GM19239 (cell line): Measurements from ENCODE around the gene ASB15.
"Not testable (repeated sequence)": the region's sequence is repeated elsewhere in the genome, so short reads cannot be mapped to it uniquely, and the experiment has no call there.

Experiments
- DNase-seq: peaks from one replicate; pipeline ENCODE4 v3.0.0; 2011; ENCODE audit warnings: low spot score; ENCODE audit not compliant: insufficient read length
- FAIRE-seq: peaks from 2 replicates; lab custom pipeline; 2011; peaks lifted over from hg19 to GRCh38; lab: Jason Lieb, UNC

ASB15 gene

DNA sequence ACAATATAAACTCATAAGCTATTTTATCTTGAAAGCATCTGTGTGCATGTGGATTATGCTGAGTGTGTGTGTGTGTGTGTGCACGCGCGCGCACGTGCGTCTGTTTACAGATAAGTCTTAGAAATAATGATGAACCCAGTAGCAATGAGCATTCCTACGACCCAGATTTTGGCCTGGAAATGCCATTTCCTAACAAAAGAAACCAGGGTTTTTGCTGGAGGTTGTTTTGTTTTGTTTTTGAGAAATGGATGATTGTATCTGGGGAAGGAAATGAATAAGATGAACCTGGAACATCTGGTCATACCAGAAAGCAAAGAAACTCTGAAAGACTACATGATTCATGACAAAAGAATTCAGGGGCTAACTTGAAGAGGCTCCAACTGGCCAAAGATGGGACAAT, 31.9 kb downstream of the ASB15 start:
- FAIRE-seq = no peak

DNA sequence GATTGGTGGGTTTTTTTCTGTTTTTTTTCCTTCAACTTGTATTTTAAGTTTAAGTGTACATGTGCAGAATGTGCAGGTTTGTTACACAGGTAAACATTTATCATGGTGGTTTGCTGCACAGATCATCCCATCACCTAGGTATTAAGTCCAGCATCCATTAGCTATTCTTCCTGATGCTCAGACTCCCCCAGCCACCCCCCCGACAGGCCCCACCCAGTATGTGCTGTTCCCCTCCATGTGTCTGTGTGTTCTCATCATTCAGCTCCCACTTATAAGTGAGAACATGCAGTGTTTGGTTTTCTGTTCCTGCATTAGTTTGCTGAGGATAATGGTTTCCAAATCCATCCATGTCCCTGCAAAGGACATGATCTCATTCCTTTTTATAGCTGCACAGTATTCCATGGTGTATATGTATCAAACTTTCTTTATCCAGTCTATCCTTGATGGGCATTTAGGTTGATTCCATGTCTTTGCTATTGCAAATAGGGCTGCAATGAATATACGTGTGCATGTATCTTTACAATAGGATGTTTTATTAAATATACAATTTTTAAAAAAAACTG, 32.5 kb downstream of the ASB15 start:
- not testable (repeated sequence) for DNase-seq, FAIRE-seq

More for the DNA sequence above, 31.9 kb downstream of the ASB15 start:
- DNase-seq = no peak

DNA sequence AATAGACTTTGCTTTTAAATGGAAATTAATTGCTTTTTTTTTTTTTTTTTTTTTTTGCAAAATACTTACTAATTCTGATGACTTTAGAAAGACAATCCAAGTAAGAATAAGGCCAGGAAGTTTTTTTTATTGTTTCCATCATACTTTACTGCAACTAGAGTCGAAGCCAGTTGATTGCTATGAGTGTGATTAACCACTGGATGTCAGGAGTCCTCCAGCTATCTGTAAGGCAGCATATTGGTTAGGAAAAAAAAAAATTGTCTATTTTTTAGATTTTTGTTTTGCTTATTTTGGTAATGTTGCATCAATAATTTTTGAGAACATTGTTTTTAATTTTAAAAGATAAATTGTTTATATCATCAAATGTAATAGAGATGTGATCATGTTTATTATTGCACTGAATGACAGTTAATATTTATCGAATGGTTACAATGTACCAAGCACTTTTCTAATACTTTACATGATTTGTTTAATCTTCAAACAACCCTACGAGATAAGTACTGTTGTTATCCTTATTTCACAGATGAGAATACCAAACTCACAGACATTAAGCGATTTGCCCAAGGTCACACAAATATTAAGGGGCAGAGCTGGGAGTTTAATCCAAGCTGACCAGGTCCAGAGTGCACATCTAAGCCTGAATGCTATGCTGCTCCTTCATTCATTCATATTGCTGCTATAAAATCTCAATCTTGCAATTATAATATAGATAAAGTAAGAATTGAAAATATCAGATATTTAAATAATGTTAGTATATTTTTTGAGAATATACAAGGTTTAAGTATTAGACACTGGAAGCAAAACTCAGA, 34.1 kb downstream of the ASB15 start:
- DNase-seq (no peak), FAIRE-seq (no peak)

DNA sequence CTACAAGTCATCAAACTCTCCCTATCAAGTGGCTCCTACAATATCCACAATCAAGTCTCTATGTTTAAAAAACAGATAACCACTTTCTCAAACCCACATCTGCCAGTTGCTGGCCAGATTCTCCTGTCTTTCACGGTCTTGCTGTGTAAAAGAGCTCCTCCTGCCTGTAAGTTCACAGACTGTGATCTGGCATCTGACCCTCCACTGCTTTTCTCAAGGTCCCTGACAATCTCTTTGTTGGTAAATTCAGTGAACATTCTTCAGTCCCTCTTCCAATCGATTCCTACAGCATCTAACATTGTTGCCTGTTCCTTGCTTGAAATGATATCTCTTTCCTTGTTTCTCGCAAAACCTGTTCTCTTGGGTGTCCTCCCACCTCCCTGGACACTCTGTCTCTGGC, 35.6 kb downstream of the ASB15 start:
- DNase-seq (no peak), FAIRE-seq (no peak)

DNA sequence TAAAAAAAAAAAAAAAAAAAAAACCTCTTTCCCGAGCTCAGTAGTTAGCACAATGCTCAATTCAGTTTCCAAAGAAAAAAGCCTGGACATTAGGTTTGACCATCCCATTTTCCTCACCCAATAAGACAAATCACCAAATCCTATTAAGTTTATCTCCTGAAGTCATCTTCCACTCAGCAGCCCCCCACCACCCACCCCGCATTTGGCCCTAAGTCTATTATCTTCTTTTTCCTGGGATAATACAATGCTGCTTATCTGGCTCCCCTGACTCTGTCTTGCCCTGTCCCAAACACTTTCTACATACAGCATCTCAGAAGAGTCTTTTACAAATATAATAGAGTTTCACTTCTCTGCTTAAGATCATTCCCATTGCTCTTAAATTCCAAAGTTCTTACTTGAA, 36.3 kb downstream of the ASB15 start:
- DNase-seq = no peak
- FAIRE-seq = no peak

DNA sequence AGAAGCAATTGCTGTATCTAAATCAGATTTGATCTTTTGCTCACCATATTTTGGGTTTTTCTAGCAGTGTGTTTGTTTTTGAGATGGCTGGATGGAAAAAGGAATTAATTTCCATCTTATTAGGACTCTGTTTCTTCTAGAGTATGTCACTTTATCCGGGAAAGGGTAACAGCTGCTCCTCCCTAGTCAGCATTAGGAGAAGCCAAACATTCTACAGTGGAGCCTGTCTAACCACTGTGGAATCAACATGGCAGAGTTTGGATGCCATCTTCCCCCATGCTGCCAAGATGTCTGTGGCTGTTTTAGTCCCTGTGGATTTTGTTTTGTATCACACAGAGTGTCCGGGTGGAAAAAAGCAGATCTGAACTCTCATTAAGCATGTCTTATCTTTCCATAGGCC, 38.0 kb downstream of the ASB15 start:
- FAIRE-seq = no peak
- no peak for DNase-seq

DNA sequence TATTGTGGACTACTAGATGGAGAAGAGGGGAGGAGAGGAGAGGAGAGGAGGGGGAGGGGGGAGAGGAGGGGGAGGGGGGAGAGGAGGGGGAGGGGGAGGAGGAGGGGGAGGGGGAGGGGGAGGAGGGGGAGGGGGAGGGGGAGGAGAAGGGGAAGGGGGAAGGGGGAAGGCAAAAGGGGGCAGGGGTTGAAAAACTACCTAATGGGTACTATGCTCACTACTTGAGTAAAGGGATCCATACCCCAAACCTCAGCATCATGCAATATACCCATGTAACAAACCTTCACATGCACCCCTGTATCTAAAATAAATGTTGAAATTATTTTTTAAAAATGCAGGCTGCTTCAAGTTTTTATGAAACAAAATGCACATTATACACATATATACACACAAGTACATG, 39.0 kb downstream of the ASB15 start:
- DNase-seq (no peak), FAIRE-seq (no peak)

DNA sequence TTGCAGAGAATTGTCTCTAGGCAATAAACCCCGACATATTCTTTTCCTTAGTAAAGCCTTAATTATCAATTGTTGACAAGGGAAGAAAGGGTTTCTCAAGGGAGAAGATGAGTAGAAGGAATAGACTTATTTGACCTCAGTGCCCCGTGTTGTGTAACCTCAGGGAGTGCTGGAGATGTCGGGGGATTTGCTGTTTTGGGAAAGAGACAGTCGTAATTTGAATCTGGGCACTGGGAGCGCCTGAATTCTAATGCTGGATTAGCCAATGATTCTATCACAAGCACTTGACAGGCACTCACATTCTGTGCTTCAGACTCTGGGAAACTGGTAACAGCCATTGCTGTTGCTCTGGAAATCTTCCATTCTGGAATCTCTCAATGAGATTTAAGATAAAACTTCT, 40.3 kb downstream of the ASB15 start:
- no peak for FAIRE-seq
- no peak for DNase-seq

DNA sequence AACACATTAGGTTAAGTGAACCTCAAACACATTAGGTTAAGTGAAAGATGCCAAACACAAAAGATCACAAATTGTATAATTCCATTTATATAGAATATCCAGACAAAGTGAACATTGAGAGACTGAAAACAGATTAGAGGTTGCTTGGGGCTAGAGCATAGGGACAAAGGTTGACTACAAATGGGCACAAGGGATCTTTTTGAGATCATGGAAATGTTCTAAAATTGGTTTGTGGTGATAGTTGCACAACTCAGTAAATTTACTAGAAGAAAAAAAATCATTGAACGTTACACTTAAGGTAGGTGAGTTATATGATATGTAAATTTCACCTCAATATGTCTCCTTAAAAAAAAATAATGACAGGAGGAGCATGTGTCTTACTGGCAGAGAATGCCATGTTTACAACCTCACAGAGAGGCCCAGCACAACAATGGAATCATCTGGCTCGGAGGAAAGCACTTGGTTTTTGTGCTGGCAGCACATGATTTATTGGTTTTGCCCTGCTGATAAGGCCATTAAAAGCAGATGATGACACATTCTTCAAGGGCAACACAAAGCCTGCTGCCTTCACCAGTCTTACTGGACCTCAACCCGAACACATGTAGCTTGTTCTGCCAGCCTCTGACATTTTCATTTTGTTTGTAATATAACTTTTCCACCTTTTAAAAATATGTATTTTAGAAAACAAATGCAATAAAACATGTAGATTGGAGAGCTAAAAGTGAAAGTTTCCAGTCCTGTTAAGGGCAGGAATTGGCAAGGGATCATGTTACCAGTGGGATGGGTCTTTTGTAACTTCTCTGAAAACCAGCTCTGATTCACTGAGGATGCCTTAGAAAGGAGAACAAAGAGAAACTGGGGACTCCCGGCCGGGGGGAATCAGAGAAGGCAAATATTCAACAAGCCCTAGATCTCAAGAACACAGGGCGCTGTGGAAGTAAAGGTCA, 42.1 kb downstream of the ASB15 start:
- DNase-seq (no peak), FAIRE-seq (no peak)

DNA sequence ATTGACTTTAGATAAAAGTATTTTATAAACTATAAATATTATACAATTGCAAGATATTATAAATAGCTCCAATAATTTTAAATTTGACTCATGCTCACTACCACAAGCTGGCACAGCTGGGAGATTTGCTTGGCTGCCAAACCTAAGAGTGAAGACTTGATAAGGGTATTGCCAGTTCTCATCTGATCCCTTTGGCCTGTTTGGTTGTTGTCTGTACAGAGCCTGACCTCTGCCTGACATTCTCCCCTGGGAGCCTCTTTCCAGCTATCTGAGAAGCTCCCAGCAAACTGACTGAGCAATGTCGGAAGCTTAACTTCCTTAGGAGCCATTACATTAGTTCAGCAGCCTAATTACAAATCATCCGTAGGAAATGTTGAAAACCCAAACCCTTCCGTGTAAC, 43.9 kb downstream of the ASB15 start:
- DNase-seq (no peak), FAIRE-seq (no peak)

DNA sequence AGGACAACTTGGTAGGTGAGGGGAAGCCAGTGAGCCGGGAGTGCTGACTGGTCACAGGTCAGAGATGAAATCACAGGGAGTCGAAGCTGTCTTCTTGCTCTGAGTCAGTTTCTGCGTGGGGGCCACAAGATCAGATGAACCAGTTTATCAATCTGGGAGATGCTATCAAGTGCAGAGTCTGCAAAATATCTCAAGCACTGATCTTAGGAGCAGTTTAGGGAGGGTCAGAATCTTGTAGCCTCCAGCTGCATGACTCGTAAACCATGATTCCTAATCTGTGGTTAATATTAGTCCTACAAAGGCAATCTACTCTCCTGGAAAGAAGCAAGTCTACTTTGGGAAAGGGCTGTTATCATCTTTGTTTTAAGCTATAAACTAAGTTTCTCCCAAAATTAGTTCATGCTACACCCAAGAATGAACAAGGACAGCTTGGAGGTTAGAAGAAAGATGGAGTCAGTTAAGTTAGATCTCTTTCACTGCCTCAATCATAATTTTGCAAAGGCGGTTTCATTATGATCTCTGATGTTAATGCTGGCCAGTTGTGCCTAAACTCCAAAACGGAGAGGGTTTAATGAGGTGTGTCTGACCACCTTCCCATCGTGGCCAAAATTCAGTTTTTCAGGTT, 45.6 kb downstream of the ASB15 start:
- no peak for FAIRE-seq

DNA sequence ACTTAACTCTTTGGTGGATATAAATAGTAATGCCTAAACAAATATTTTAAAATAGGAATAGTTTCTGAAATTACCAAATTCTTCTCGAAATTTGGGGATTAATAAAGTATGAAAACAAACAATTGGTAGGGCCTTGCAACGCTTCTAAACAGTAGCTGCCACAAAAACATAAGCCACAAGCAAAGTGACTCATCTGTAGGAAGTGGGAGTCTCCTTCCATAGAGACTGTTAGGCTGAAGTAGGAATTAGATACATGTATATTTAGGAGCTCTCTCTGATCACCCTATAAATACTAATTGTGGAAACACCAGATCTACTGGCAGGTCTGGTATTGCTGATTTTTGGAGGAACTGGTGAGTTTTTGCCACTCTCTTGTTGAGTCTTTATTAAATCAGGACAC, 48.3 kb downstream of the ASB15 start:
- DNase-seq (no peak), FAIRE-seq (no peak)

More for the DNA sequence above, 45.6 kb downstream of the ASB15 start:
- no peak for DNase-seq

DNA sequence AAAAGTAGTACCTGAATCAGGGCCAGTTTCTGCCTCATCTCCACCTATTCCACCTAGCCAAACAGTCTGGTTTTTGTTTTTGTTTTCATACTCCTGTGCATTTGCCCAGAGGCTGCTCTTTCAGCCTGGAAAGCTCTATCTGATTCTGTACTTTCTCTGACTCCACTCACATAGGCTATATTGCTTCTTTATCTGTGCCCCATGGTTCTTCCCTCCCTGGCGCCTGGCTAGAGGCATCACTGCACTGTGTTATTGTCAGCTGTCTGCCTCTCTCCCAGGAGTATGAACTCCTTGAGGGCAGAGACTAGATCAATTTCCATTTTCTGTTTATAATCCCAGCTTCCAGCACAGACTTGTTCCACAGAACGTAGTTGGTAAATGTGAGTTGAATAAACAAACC, 49.0 kb downstream of the ASB15 start:
- FAIRE-seq (no peak), DNase-seq (no peak)

DNA sequence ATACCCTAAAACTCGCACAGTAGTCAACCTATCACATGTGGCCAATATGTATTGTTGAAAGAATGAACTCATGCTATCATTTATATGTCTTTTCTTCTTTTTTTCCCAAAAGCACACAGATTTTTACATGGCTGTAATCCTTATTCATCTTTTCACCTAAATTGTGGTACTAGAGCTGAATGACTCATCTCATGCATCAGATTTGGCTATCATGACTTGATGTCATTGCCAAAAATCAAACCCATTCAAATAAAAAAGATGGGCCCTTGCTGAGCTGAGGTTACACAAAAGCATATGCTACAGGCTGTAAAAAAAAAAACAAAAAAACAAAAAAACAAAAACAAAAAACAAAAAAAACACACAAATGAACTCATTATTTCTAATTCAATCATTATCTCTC, 50.8 kb downstream of the ASB15 start:
- no peak for FAIRE-seq
- no peak for DNase-seq

DNA sequence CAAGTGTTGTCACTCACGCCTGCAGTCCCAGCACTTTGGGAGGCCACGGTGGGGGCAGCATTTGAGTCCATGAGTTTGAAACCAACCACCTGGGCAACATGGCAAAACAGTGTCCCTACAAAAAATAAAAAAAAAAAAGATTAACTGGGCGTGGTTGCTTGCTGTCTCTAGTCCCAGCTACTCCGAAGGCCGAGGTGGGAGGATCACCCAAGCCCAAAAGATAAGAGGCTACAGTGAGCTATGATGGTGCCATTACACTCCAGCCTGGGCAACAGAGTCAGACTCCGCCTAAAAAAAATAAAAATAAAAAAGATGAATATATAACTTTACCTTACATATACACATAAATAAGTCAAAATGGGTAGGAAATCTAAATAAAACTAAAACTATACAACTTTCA, 51.5 kb downstream of the ASB15 start:
- FAIRE-seq (no peak), DNase-seq (no peak)

DNA sequence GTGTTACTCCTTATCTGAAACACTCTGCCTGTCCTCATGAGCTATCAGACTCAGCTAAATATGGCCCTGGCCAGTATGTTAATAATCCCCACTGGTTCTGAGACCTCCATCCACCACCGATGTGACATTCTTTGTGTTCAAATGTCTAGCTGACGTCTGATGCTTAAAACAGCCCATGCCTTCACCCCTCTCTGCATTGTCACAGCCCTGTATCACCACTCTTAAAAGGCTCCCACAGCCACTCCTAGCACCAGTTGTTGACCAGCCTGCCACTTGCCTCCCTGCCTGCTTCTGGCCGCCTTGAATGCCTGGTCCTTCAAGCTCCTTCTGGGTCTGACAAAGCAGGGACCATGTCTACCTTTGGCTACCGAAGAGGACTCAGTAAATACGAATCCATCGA, 54.0 kb downstream of the ASB15 start, which contains the start of gene LMOD2:
Gene LMOD2 (plus strand): TSS at position 253 of the 400 bp plus-strand sequence. CDS start 98 bp downstream, at position 351.
- no peak for DNase-seq
- FAIRE-seq = no peak

DNA sequence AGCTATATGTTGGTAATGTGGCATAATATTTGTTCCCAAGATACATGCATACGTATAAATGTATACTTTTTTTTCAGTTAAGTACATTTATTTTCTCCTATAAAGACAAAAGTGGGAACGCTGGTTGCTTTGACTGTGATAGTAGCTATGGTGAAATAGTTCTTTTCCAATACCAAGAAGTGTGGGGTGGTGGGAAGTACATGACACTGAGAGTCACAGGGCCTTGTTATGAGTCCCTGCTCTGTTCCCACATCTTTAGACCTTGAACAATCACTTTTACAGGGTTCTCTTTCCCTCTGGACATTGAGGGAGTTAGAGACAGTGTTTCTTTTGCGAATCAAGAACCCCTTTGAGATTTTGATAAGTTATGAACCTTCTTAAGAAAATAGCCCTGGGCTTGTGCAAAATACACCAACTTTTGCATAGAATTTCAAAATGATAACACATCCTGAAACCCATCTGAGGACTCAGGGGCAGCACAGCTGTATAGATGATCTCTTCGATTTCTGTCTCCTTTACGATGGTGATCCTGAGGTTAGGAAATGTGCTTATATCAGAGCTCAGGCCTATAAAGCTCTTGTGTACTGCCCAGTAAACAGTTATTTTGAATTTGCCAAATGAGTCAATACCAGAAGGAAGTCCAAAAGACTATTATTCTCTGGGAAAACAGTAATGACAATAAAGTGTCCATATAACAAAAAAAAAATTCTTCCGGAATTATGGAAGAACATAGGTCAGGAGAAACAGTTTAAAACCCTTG, 55.1 kb downstream of the ASB15 start:
- FAIRE-seq (no peak), DNase-seq (no peak)

DNA sequence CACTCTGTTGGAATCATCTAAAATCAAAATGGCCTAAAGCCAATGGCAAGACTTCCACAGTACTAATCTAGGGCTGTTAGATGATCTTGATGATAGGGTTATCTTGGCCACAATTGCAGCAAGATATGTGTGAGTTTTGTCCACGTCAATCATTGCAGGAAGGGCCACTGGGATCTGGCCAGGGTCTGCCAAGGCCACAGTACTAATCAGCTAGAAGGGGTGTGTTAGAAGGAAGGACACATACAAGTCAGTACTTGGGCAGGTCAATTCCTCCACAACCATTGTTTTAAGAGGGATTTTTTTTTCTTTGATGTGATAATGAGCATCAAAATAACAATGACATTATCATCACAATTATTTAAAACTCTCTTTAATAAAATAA, 55.7 kb downstream of the ASB15 start:
- FAIRE-seq (no peak), DNase-seq (no peak)

DNA sequence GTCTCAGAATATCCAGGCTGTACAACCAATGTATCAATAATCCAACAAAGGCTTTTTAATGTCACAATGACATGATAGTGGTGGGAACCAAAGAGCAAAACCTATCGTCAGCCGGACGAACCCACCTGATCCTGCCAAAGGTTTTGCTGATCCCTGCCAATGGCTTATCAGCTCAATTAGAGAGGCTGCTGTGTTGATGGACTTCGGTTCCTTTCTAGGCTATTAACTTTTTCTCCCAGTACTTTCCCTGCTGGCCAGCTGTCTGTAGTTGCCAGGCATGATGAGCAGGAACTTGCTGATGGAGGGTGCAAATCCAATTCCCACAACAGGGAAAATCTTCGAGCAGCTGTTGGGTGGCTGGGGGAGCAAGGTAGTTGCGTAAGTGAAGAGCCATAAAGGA, 56.4 kb downstream of the ASB15 start:
- no peak for FAIRE-seq

More for the DNA sequence above, 56.4 kb downstream of the ASB15 start:
- DNase-seq = no peak
